Neural progenitor cell (in vitro differentiated cells): ENCODE results near the gene VILL. TPM values are rescaled to one million over a fixed set of nuclear protein-coding genes. Genes with fewer than 3 reads are reported as not detected.

ENCODE experiments used
- DNase-seq: peaks from one replicate; pipeline ENCODE4 v3.0.0-alpha.2; 2016; ENCODE audit warnings: low spot score
- H2AFZ ChIP-seq: fragments of 200-600 bp; sonication (generic); replicated peaks from 2 replicates; pipeline ENCODE4 v1.6.1; 2016; ENCODE audit warnings: antibody characterized with exemption
- H3F3A ChIP-seq: fragments of 200-600 bp; sonication (generic); 2 replicates; pipeline ENCODE4 v1.6.1; 2016; ENCODE audit warnings: antibody characterized with exemption, low read depth
- H3K27ac ChIP-seq: fragments of 200-600 bp; sonication (generic); 2 replicates; pipeline ENCODE4 v1.5.1; 2016; ENCODE audit warnings: mild to moderate bottlenecking
- H3K27me3 ChIP-seq: fragments of 200-600 bp; sonication (generic); 2 replicates; pipeline ENCODE4 v1.6.1; 2016; ENCODE audit warnings: mild to moderate bottlenecking, moderate library complexity
- H3K36me3 ChIP-seq: fragments of 200-600 bp; sonication (generic); 2 replicates; pipeline ENCODE4 v1.5.1; 2016
- H3K4me1 ChIP-seq: fragments of 200-600 bp; sonication (generic); 2 replicates; pipeline ENCODE4 v1.6.1; 2016; ENCODE audit warnings: mixed run types
- H3K4me2 ChIP-seq: fragments of 200-600 bp; sonication (generic); 2 replicates; pipeline ENCODE4 v1.6.1; 2016
- H3K4me3 ChIP-seq: fragments of 200-600 bp; sonication (generic); 2 replicates; pipeline ENCODE4 v1.5.1; 2016
- H3K79me2 ChIP-seq: fragments of 200-600 bp; sonication (generic); 2 replicates; pipeline ENCODE4 v1.6.1; 2016; ENCODE audit warnings: low read depth
- H3K9ac ChIP-seq: fragments of 200-600 bp; sonication (generic); 2 replicates; pipeline ENCODE4 v1.6.1; 2016
- H3K9me3 ChIP-seq: fragments of 200-600 bp; sonication (generic); 2 replicates; pipeline ENCODE4 v1.5.1; 2016; ENCODE audit warnings: low read depth
- H4K20me1 ChIP-seq: fragments of 200-600 bp; sonication (generic); 2 replicates; pipeline ENCODE4 v1.6.1; 2016; ENCODE audit warnings: low read depth
- H3K27ac Mint-ChIP-seq: 3 replicates; pipeline ENCODE4 v1.8.0; 2021; ENCODE audit warnings: mixed read lengths
- H3K27me3 Mint-ChIP-seq: 2 replicates; pipeline ENCODE4 v1.8.0; 2022; ENCODE audit warnings: low read depth, mild to moderate bottlenecking, inconsistent platforms, moderate library complexity, mixed read lengths; ENCODE audit not compliant: insufficient read depth
- H3K36me3 Mint-ChIP-seq: 3 replicates; pipeline ENCODE4 v1.8.0; 2021; ENCODE audit warnings: mixed read lengths
- H3K4me1 Mint-ChIP-seq: 3 replicates; pipeline ENCODE4 v1.8.0; 2021; ENCODE audit warnings: mixed read lengths
- H3K4me3 Mint-ChIP-seq: 3 replicates; pipeline ENCODE4 v1.8.0; 2021; ENCODE audit warnings: mild to moderate bottlenecking, moderate library complexity, mixed read lengths
- H3K9me3 Mint-ChIP-seq: 3 replicates; pipeline ENCODE4 v1.8.0; 2020; ENCODE audit warnings: mixed read lengths
- CTCF ChIP-seq: fragments of 200-600 bp; sonication (generic); IDR thresholded peaks from 2 replicates; pipeline ENCODE4 v1.5.1; 2017; ENCODE audit warnings: antibody characterized with exemption, mild to moderate bottlenecking
- EZH2 ChIP-seq: fragments of 200-600 bp; sonication (generic); IDR thresholded peaks from 2 replicates; pipeline ENCODE4 v1.6.1; 2017; ENCODE audit warnings: antibody characterized with exemption, mild to moderate bottlenecking, moderate library complexity
- EZH2phosphoT487 ChIP-seq: fragments of 200-600 bp; sonication (generic); IDR thresholded peaks from 2 replicates; pipeline ENCODE4 v1.6.1; 2017; ENCODE audit warnings: antibody characterized with exemption
- total RNA-seq: library from RNA; depleted of rRNA; stranded (reverse); fragments of >200 nt; gene quantifications from 2 replicates; pipeline ENCODE4 v1.2.3, GENCODE V29; 2015; ENCODE audit warnings: low replicate concordance

The VILL gene
- total RNA-seq, 1 donor from 2014 or later, result 4.9 TPM

GRCh38 chr3:37949866-37950265, 40.7 kb upstream of the VILL start:
- Mint-ChIP-seq H3K36me3 (peaks cover 26% of the 10 kb centered on the region), H3K27ac (no peak overlapping the region), H3K4me3 (no peak overlapping the region), H3K4me1 (peaks cover 21% of the 10 kb centered on the region), H3K27me3 (no peaks in the 10 kb centered on the region), H3K9me3 (peaks cover 2% of the 10 kb centered on the region)
- H3K27me3 ChIP-seq, result no peaks in the 10 kb centered on the region
- no peak overlapping the region for H3K4me2 ChIP-seq
- H3K9ac ChIP-seq, result no peak overlapping the region
- no peak overlapping the region for H3K27ac ChIP-seq
- no peaks in the 10 kb centered on the region for H3F3A ChIP-seq
- H3K79me2 ChIP-seq, result no peaks in the 10 kb centered on the region
- no peaks in the 10 kb centered on the region for H4K20me1 ChIP-seq
- no peaks in the 10 kb centered on the region for H3K36me3 ChIP-seq
- no peak overlapping the region for H3K4me3 ChIP-seq
- peaks cover 6% of the 10 kb centered on the region for H3K4me1 ChIP-seq
- TF ChIP-seq EZH2phosphoT487, result no peak
- TF ChIP-seq CTCF, result no peak
- no peak for TF ChIP-seq EZH2
- no peaks in the 10 kb centered on the region for H3K9me3 ChIP-seq
- no peak overlapping the region for H2AFZ ChIP-seq
- peak; percentile 18 for DNase-seq

- H3F3A ChIP-seq, result peaks cover 8% of the 10 kb centered on the region
- no peak overlapping the region for H3K4me3 ChIP-seq
- H2AFZ ChIP-seq, result no peak overlapping the region
- H3K36me3 ChIP-seq, result no peaks in the 10 kb centered on the region
- Mint-ChIP-seq H3K9me3 (peaks cover 2% of the 10 kb centered on the region), H3K27ac (no peak overlapping the region), H3K4me1 (peaks cover 11% of the 10 kb centered on the region), H3K4me3 (no peak overlapping the region), H3K36me3 (peaks cover 19% of the 10 kb centered on the region), H3K27me3 (no peaks in the 10 kb centered on the region)
- TF ChIP-seq EZH2 (no peak), CTCF (no peak), EZH2phosphoT487 (no peak)
- no peak for DNase-seq
- H3K4me2 ChIP-seq, result no peak overlapping the region
- H3K9me3 ChIP-seq, result no peaks in the 10 kb centered on the region
- no peaks in the 10 kb centered on the region for H3K27me3 ChIP-seq
- no peaks in the 10 kb centered on the region for H3K79me2 ChIP-seq
- no peaks in the 10 kb centered on the region for H4K20me1 ChIP-seq
- no peak overlapping the region for H3K9ac ChIP-seq
- H3K4me1 ChIP-seq, result peaks cover 15% of the 10 kb centered on the region
- H3K27ac ChIP-seq, result no peak overlapping the region
Observed at GRCh38 chr3:37952564-37952963, 38.0 kb upstream of the VILL start.

- no peak overlapping the region for H3K4me2 ChIP-seq
- H3K9ac ChIP-seq, result no peak overlapping the region
- peaks cover 18% of the 10 kb centered on the region for H3K36me3 Mint-ChIP-seq
- H3K27me3 Mint-ChIP-seq, result no peaks in the 10 kb centered on the region
- peaks cover 8% of the 10 kb centered on the region for H3F3A ChIP-seq
- peaks cover 11% of the 10 kb centered on the region for H3K4me1 Mint-ChIP-seq
- H3K9me3 Mint-ChIP-seq, result peaks cover 2% of the 10 kb centered on the region
- no peak for TF ChIP-seq CTCF
- TF ChIP-seq EZH2, result no peak
- TF ChIP-seq EZH2phosphoT487, result no peak
- no peak for DNase-seq
- no peaks in the 10 kb centered on the region for H4K20me1 ChIP-seq
- no peaks in the 10 kb centered on the region for H3K36me3 ChIP-seq
- no peaks in the 10 kb centered on the region for H3K9me3 ChIP-seq
- H3K27me3 ChIP-seq, result no peaks in the 10 kb centered on the region
- H3K79me2 ChIP-seq, result no peaks in the 10 kb centered on the region
- no peak overlapping the region for H3K4me3 Mint-ChIP-seq
- H3K27ac Mint-ChIP-seq, result no peak overlapping the region
- H3K4me1 ChIP-seq, result peaks cover 15% of the 10 kb centered on the region
- no peak overlapping the region for H3K4me3 ChIP-seq
- no peak overlapping the region for H2AFZ ChIP-seq
- no peak overlapping the region for H3K27ac ChIP-seq
Observed at GRCh38 chr3:37953226-37953625, 37.4 kb upstream of the VILL start.
